HG03095 (cell line): ENCODE measurements around the gene KCND3.

Experiments used
- ATAC-seq: cut with Tn5 transposase; IDR thresholded peaks from one replicate; pipeline ENCODE4 v1.9.1; 2021; ENCODE audit warnings: moderate library complexity; ENCODE audit not compliant: unreplicated experiment

The KCND3 gene

GRCh38 chr1:111784273-111784901 is 205.1 kb downstream of the KCND3 start:
- no peak for ATAC-seq

DNA sequence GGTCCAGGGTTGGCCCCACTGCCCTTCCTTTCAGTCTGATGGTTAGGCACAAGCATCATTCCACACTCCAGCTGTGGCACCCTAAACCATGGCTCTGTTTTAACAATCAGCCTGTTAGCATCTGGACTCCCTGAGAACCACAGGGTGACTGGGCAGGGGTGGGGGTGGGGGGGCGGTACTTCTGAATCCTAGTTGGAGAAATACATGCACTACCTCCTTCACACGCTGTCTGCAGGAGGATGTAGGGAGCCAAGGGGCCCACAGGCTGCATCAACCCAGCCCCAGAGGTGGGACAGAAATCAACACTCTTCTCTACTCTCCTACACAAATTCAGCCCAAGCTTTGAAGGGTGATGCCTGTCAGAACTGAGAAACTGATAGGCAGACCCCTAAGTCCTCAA is 209.9 kb downstream of the KCND3 start:
- ATAC-seq = no peak

DNA sequence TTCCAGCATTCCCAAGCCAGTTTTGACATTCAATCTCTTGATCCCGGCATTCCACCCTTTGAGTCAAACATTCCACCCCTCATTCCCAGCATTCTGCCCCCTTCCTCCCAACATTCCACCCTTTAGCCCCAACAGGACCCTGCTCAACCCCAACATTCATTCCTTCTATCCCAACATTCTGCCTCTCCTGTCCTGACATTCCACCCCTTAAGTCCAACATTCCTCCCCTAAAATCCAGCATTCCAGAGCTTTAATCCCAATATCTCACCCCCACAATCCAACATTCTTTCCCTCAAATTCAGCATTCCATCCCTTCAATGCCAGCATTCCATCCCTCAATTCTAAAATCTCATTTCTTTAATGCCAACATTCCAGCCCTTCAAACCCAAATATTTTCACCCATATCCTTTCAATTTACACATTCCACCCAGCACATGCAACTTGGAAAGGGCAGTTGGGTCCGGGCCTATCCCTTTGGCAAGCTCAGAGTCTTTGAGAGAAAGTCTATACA is 210.9 kb downstream of the KCND3 start:
- no peak for ATAC-seq

- no peak for ATAC-seq
These were observed 211.4 kb downstream of the KCND3 start for GRCh38 chr1:111778066-111778465.

GRCh38 chr1:111777301-111777700 is 212.2 kb downstream of the KCND3 start:
- ATAC-seq = no peak

- ATAC-seq = no peak
These were observed 212.6 kb downstream of the KCND3 start for GRCh38 chr1:111776861-111777260.

- ATAC-seq = no peak
These were observed 213.1 kb downstream of the KCND3 start for GRCh38 chr1:111776391-111776790.

- ATAC-seq = no peak
These were observed 213.5 kb downstream of the KCND3 start for GRCh38 chr1:111775966-111776365.

DNA sequence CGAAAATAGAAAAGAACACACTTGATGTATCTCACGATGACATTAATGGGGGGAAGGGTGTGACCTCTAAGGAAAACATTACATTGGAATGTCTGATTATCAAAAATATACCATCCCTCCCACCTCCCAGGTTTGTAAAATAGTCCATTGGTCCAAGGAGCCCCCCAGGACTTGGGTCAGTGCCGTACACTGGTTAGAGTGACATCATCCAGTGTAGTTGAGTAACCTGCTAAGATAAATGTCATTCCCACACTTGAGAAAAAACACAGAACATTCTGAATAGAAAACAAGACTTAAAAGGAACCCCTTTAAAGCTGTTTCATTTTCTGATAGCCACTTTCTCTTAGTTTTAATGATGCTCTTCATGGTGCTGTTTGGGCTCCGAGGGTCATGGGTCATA is 218.6 kb downstream of the KCND3 start:
- no peak for ATAC-seq

- ATAC-seq = no peak
These were observed 219.8 kb downstream of the KCND3 start for GRCh38 chr1:111769517-111770146.

DNA sequence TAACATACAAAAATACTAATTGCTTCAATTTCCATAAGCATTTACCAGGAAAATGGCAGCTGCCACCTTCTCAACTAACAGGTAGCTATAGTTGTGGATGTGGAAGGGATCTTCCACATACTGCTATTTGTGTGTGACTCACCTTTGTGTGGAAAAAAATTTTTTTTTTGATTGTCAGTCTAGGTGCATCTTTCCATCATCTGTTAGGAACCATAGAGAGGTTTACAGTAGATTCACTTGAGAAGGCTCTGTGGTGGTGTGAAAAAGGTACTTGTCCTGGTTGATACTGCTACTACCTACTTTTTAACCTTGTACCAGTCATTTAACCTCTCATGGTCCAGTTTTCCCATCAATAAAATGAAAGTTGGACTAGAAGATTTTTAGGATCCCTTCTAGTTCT is 220.8 kb downstream of the KCND3 start:
- ATAC-seq = no peak

- no peak for ATAC-seq
These were observed 221.4 kb downstream of the KCND3 start for GRCh38 chr1:111768023-111768422.

DNA sequence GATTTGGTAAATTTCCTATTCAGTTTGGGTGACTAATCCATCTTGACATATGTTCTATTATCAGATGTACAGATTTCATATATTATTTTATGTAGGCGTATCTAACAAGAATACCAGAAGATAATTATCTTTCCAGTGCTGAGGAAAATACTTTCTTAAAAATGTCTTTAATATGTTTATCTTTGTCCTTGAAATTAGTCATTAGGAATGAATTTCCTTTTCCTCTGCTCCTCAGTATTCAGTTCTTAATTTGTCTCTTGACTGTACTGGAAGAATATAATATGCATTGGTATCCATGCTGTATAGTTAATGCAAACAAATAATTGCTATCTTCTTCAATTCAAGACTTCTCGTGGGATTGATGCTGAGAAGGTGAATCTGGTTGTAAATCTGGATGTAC is 227.1 kb downstream of the KCND3 start:
- ATAC-seq = no peak

DNA sequence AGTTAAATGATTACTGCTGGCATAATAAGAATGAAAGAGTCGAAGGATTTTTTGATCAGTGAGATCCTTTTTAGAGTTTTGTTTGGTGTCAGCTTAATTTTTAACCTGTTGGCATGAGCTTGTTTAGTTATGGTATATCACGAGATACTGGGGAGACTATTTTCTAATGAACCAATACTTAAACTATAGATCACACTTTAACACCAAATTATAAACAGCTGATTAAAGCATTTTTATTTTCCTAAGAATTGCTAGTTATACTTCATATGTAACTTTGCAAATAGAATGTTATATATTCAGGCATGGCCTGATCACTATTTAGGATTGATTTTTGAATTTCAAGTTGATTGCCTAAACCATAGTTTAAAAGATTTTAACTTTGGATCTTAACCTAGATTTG is 227.8 kb downstream of the KCND3 start:
- no peak for ATAC-seq

DNA sequence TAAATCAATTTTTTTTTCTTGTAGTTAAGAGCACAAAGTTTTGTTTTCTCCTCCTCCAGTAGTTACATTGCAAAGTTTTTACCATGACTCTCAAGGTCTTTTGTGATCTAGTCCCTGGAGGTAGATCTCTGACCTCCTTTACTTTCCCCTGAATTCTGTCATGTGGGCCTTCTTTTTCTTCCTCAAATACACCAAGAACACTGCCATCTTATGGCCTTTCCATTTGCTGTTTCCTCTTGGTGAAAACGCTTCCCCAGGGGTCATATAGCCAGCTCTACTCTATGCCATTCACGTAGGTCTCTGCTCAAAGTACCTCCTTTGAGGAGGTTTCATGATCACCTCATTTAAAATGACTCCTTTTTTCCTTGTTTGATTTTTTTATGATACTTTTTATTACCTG is 231.1 kb downstream of the KCND3 start:
- no peak for ATAC-seq

DNA sequence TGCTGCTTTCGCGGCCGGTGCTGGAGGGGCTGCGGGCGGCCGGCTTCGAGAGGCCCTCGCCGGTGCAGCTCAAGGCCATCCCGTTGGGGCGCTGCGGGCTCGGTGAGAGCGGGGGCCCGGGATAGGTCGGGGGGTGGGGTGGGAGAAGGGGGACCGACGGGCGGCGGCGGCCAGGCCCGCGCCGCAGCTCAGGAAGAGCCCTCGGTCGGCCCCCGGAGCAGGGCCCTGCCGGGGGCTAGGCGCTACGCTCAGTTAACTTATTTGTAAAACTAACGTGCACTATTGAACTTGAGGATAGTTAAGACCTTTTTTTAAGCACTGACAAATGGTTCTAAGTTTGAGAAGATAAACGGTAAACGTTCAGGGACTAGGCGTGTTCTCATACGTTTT is 233.3 kb downstream of the KCND3 start:
- peak; percentile 15 for ATAC-seq

DNA sequence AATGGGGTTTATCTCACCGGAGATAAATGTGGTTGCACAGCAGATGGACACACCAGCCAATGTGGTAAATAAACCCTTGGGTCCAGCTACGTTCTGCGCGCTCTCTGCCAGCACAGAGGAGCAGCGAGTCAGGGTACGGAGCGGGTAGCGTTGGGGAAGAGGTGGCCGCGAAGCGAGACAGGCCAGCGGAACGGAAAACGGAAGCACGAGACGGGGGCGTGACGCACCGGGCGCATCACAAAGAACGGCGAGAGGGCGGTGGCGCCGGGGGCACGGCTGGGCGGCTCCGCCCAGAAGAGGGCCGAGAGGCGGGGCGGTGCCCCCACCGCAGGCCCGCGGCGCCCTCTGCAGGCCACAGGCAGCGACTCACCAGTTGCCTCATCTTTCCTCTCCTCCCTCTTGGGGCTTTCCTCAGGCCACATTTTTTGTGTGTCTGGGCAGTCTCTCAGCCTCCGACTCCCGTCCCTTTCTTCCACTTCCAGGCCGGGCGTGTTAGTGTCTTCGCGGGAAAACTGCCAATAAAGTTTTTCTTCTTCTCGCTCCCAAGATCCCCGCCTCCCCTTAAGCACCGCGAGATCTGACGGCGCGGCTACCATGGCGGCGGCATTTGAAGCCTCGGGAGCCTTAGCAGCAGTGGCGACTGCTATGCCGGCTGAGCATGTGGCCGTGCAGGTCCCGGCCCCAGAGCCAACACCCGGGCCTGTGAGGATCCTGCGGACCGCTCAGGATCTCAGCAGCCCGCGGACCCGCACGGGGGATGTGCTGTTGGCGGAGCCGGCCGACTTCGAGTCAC is 233.9 kb downstream of the KCND3 start, which contains the start of gene DDX20:
Gene DDX20, plus strand, starts transcription at position 571 of the 793 bp plus-strand sequence. Its CDS starts 24 bp downstream, at position 595.
- ATAC-seq = peak; percentile 85

GRCh38 chr1:111754984-111755330 is 234.5 kb downstream of the KCND3 start:
- peak; percentile 8 for ATAC-seq

GRCh38 chr1:111751906-111752575 is 237.4 kb downstream of the KCND3 start:
- no peak for ATAC-seq

- no peak for ATAC-seq
These were observed 238.6 kb downstream of the KCND3 start for GRCh38 chr1:111750856-111751255.

DNA sequence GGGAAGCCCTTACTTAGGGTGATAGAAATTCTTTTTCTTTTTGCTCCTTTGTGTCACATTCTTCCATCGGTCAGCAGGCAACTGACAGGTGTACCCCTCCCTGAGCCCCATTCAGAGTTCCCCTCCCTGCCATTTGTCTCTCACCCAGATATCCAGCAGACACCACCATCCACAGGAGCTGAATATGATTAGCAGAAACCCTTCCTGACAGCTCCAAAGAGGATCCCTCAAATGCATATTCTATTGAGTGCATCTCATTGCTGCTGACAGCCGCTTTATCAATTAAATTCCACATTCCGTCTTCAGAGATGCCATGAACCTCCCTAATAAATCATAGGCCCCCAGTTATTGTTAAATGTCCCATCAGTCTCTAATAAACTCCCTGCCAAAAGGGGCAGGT is 239.8 kb downstream of the KCND3 start:
- ATAC-seq = no peak
